ENCODE results near the gene CDADC1.
"Not testable (repeated sequence)": the region's sequence is repeated elsewhere in the genome, so short reads cannot be mapped to it uniquely, and the experiment has no call there.

Gene CDADC1

GRCh38 chr13:49319551-49319950 is 71.8 kb downstream of the CDADC1 start:
- no peak for TF ChIP-seq CTCF (IDR thresholded peaks at IDR 0.05; ENCODE audit: insufficient read depth, low read length, poor library complexity, severe bottlenecking)
- Histone ChIP-seq H3K4me3 (replicated peaks; ENCODE audit: low read depth, low read length) (no peak overlapping the region), H3K36me3 (ENCODE audit: control insufficient read depth, insufficient read depth, low read length) (no peaks in the 10 kb centered on the region), H3K27me3 (replicated peaks; ENCODE audit: control insufficient read depth, insufficient read depth, low read length) (no peaks in the 10 kb centered on the region)
- DNase-seq (ENCODE audit: extremely low read depth, insufficient read length), result no peak

DNA sequence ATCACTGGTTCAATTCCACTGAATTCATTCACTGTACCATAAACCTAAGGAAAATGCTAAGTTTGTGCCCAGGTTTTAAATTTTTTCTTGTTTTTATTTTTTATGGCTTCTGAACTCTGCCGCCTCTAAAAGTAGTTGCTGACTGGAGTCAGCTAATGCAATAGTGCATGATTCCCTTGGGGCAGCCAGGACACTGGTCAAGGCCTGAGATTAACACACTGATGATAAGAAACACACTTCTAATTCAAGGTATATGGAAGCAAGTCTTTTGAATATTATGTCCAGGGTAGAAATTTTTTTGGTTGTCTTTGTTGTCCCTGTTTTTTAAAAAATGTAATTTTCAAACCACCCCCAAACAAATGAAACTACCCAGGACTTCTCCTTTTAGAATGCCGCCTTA is 72.2 kb downstream of the CDADC1 start:
- no peak for DNase-seq (ENCODE audit: extremely low read depth, insufficient read length)
- no peaks in the 10 kb centered on the region for H3K36me3 ChIP-seq (ENCODE audit: control insufficient read depth, insufficient read depth, low read length)
- TF ChIP-seq CTCF (IDR thresholded peaks at IDR 0.05; ENCODE audit: insufficient read depth, low read length, poor library complexity, severe bottlenecking), result no peak
- no peaks in the 10 kb centered on the region for H3K27me3 ChIP-seq (replicated peaks; ENCODE audit: control insufficient read depth, insufficient read depth, low read length)
- H3K4me3 ChIP-seq (replicated peaks; ENCODE audit: low read depth, low read length), result no peak overlapping the region

GRCh38 chr13:49320975-49321374 is 73.2 kb downstream of the CDADC1 start:
- no peak overlapping the region for H3K4me3 ChIP-seq (replicated peaks; ENCODE audit: low read depth, low read length)
- no peak for TF ChIP-seq CTCF (IDR thresholded peaks at IDR 0.05; ENCODE audit: insufficient read depth, low read length, poor library complexity, severe bottlenecking)
- no peaks in the 10 kb centered on the region for H3K27me3 ChIP-seq (replicated peaks; ENCODE audit: control insufficient read depth, insufficient read depth, low read length)
- H3K36me3 ChIP-seq (ENCODE audit: control insufficient read depth, insufficient read depth, low read length), result no peaks in the 10 kb centered on the region
- DNase-seq (ENCODE audit: extremely low read depth, insufficient read length), result no peak

GRCh38 chr13:49322702-49323101 is 75.0 kb downstream of the CDADC1 start:
- H3K36me3 ChIP-seq (ENCODE audit: control insufficient read depth, insufficient read depth, low read length), result no peaks in the 10 kb centered on the region
- TF ChIP-seq CTCF (IDR thresholded peaks at IDR 0.05; ENCODE audit: insufficient read depth, low read length, poor library complexity, severe bottlenecking), result no peak
- no peak for DNase-seq (ENCODE audit: extremely low read depth, insufficient read length)

GRCh38 chr13:49323344-49323743 is 75.6 kb downstream of the CDADC1 start:
- no peaks in the 10 kb centered on the region for H3K36me3 ChIP-seq (ENCODE audit: control insufficient read depth, insufficient read depth, low read length)
- TF ChIP-seq CTCF (IDR thresholded peaks at IDR 0.05; ENCODE audit: insufficient read depth, low read length, poor library complexity, severe bottlenecking), result no peak
- no peak for DNase-seq (ENCODE audit: extremely low read depth, insufficient read length)
- no peak overlapping the region for H3K4me3 ChIP-seq (replicated peaks; ENCODE audit: low read depth, low read length)
- no peaks in the 10 kb centered on the region for H3K27me3 ChIP-seq (replicated peaks; ENCODE audit: control insufficient read depth, insufficient read depth, low read length)

More at GRCh38 chr13:49322702-49323101, 75.0 kb downstream of the CDADC1 start:
- H3K27me3 ChIP-seq (replicated peaks; ENCODE audit: control insufficient read depth, insufficient read depth, low read length), result no peaks in the 10 kb centered on the region
- no peak overlapping the region for H3K4me3 ChIP-seq (replicated peaks; ENCODE audit: low read depth, low read length)

- no peak for TF ChIP-seq CTCF (IDR thresholded peaks at IDR 0.05; ENCODE audit: insufficient read depth, low read length, poor library complexity, severe bottlenecking)
- H3K4me3 ChIP-seq (replicated peaks; ENCODE audit: low read depth, low read length), result no peak overlapping the region
Measured at GRCh38 chr13:49326222-49326917, 78.6 kb downstream of the CDADC1 start.

DNA sequence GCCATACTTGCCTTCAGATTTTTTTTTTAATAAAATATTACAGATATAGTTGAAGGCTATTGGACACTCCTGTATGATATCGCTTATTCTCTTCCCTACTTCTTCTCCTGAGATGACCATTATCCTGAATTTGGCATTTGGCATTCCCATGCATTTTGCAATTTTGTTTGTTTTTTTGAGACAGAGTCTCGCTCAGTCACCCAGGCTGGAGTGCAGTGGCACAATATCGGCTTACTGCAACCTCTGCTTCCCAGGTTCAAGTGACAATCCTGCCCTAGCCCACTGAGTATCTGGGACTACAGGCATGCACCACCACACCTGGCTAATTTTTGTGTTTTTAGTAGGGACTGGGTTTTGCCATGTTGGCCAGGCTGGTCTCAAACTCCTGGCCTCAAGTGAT is 79.4 kb downstream of the CDADC1 start:
- not testable (repeated sequence) for DNase-seq (ENCODE audit: extremely low read depth, insufficient read length); H3K4me3 ChIP-seq (replicated peaks; ENCODE audit: low read depth, low read length); H3K36me3 ChIP-seq (ENCODE audit: control insufficient read depth, insufficient read depth, low read length); H3K27me3 ChIP-seq (replicated peaks; ENCODE audit: control insufficient read depth, insufficient read depth, low read length)

More at GRCh38 chr13:49326222-49326917, 78.6 kb downstream of the CDADC1 start:
- no peaks in the 10 kb centered on the region for H3K27me3 ChIP-seq (replicated peaks; ENCODE audit: control insufficient read depth, insufficient read depth, low read length)
- H3K36me3 ChIP-seq (ENCODE audit: control insufficient read depth, insufficient read depth, low read length), result no peaks in the 10 kb centered on the region
- no peak for DNase-seq (ENCODE audit: extremely low read depth, insufficient read length)

Measured in GM06990 (cell line).